OCI-LY7 (cell line): ENCODE results near the gene C5orf58. TPM values are rescaled to one million over a fixed set of nuclear protein-coding genes. Genes with fewer than 3 reads are reported as not detected.

ENCODE experiments used
- BruUV-seq: library from RNA; stranded (reverse); fragments of 400-500 nt; replicated peaks from 2 replicates; lab custom pipeline; 2021; lab: Mats Ljungman, UMichigan
- CTCF ChIA-PET: fragments of 300-600 bp; sonication (Branson Sonifier 250); formaldehyde crosslinking; loops from one replicate; lab custom pipeline; 2022; ENCODE audit warnings: antibody characterized with exemption; ENCODE audit not compliant: unreplicated experiment; lab: Charles Lee
- POLR2A ChIA-PET: fragments of 300-600 bp; sonication (Branson Sonifier 250); formaldehyde crosslinking; loops from one replicate; lab custom pipeline; 2022; ENCODE audit warnings: antibody characterized with exemption; lab: Charles Lee
- DNase-seq: peaks from one replicate; pipeline ENCODE4 v3.0.0-alpha.2; 2015; ENCODE audit warnings: low spot score
- H2AFZ ChIP-seq: fragments of 200-600 bp; sonication (generic), shearing (Covaris generic); 2 replicates; pipeline ENCODE4 v1.6.1; 2014; ENCODE audit warnings: mild to moderate bottlenecking, antibody characterized with exemption, low read length, moderate library complexity
- H3K27ac ChIP-seq: fragments of 200-600 bp; sonication (generic); 2 replicates; pipeline ENCODE4 v1.5.1; 2014; ENCODE audit warnings: mixed run types, low read depth, mild to moderate bottlenecking, moderate library complexity, low read length, inconsistent platforms; ENCODE audit not compliant: poor library complexity, severe bottlenecking
- H3K36me3 ChIP-seq: fragments of 200-600 bp; sonication (generic); 2 replicates; pipeline ENCODE4 v1.6.1; 2014; ENCODE audit warnings: mild to moderate bottlenecking, antibody characterized with exemption, low read length, moderate library complexity, mixed read lengths; ENCODE audit not compliant: insufficient read depth
- H3K4me1 ChIP-seq: fragments of 200-600 bp; sonication (generic); 2 replicates; pipeline ENCODE4 v1.5.1; 2014; ENCODE audit warnings: mild to moderate bottlenecking, low read length; ENCODE audit not compliant: insufficient read depth, poor library complexity, severe bottlenecking
- H3K4me2 ChIP-seq: fragments of 200-600 bp; sonication (generic); 2 replicates; pipeline ENCODE4 v1.6.1; 2014; ENCODE audit warnings: mild to moderate bottlenecking, low read length
- H3K4me3 ChIP-seq: fragments of 200-600 bp; sonication (generic); 2 replicates; pipeline ENCODE4 v1.5.1; 2014; ENCODE audit warnings: mild to moderate bottlenecking, low read depth, low read length; ENCODE audit not compliant: poor library complexity, severe bottlenecking
- H3K79me2 ChIP-seq: fragments of 200-600 bp; sonication (generic); 2 replicates; pipeline ENCODE4 v1.6.1; 2016; ENCODE audit warnings: low read depth, mild to moderate bottlenecking, low read length, moderate library complexity, mixed read lengths; ENCODE audit not compliant: insufficient read depth
- H3K9me2 ChIP-seq: fragments of 200-600 bp; sonication (generic); 2 replicates; pipeline ENCODE4 v1.6.1; 2016; ENCODE audit warnings: mild to moderate bottlenecking, low read length, mixed read lengths; ENCODE audit not compliant: insufficient read depth
- H3K9me3 ChIP-seq: fragments of 200-600 bp; sonication (generic); 2 replicates; pipeline ENCODE4 v1.6.1; 2014; ENCODE audit warnings: mild to moderate bottlenecking, mixed run types, low read length, mixed read lengths
- H4K20me1 ChIP-seq: fragments of 200-600 bp; sonication (generic); 2 replicates; pipeline ENCODE4 v1.6.1; 2014; ENCODE audit warnings: mild to moderate bottlenecking, antibody characterized with exemption, low read length, moderate library complexity, mixed read lengths; ENCODE audit not compliant: insufficient read depth
- CTCF ChIP-seq: fragments of 200-600 bp; sonication (generic); conservative IDR thresholded peaks from 2 replicates; pipeline ENCODE4 v1.5.1; 2014; ENCODE audit warnings: mild to moderate bottlenecking, antibody characterized with exemption, low read length, moderate library complexity, mixed read lengths
- EZH2phosphoT487 ChIP-seq: fragments of 200-600 bp; sonication (generic); IDR thresholded peaks from 2 replicates; pipeline ENCODE4 v1.6.1; 2018; ENCODE audit warnings: low read depth, borderline replicate concordance, mild to moderate bottlenecking, mixed run types, antibody characterized with exemption, low read length, moderate library complexity, mixed read lengths
- intact Hi-C: fragments of 100-400 bp; cut with micrococcal nuclease; formaldehyde crosslinking; loops from one replicate; pipeline ENCODE4 v1.10.0; 2022; ENCODE audit not compliant: unreplicated experiment
- total RNA-seq, 2 experiments: library from RNA; depleted of rRNA in 1 of 2; stranded (reverse); fragments of >200 nt in 1 of 2; shearing (Covaris generic) in 1 of 2; gene quantifications; 2 replicates each; pipeline ENCODE4 v1.2.3, GENCODE V29; 2014 to 2022

C5orf58 gene
- total RNA-seq, 2 experiments from 2014 or later = not detected

- Histone ChIP-seq H3K4me2 (no peak overlapping the region), H3K4me3 (no peak overlapping the region), H3K79me2 (no peaks in the 10 kb centered on the region), H3K4me1 (peaks cover 28% of the 10 kb centered on the region), H4K20me1 (no peaks in the 10 kb centered on the region), H2AFZ (no peak overlapping the region; the same call in 1 of the 2 replicates), H3K9me2 (no peaks in the 10 kb centered on the region), H3K27ac (no peak overlapping the region), H3K9me3 (no peaks in the 10 kb centered on the region), H3K36me3 (no peaks in the 10 kb centered on the region)
- CTCF ChIA-PET = no interaction called here
- no peak for DNase-seq
- POLR2A ChIA-PET = interaction anchor here (1.2 kb wide), 1 partner anchor 13 kb away, joined by 3 read pairs; no protein-coding TSS in a partner anchor
- no peak for TF ChIP-seq EZH2phosphoT487
- no peak for TF ChIP-seq CTCF
- intact Hi-C loops = no loop called here
- BruUV-seq = no TSS peak
Observed at GRCh38 chr5:170280011-170280493, 47.3 kb downstream of the C5orf58 start.

- intact Hi-C loops = no loop called here
- H3K4me3 ChIP-seq = no peak overlapping the region
- BruUV-seq = no TSS peak
- no peaks in the 10 kb centered on the region for H3K9me2 ChIP-seq
- ChIA-PET POLR2A (interaction anchor here (0.7 to 1.4 kb wide), 4 partner anchors 9 to 20 kb away, joined by 3 to 4 read pairs (median 4); partner anchors contain the start of gene LCP2), CTCF (interaction anchor here (0.7 kb wide), 1 partner anchor 64 kb away, joined by 4 read pairs; no protein-coding TSS in a partner anchor)
- no peak for DNase-seq
- no peaks in the 10 kb centered on the region for H3K9me3 ChIP-seq
- H3K36me3 ChIP-seq = no peaks in the 10 kb centered on the region
- H3K27ac ChIP-seq = no peak overlapping the region
- TF ChIP-seq CTCF = no peak
- no peak for TF ChIP-seq EZH2phosphoT487
- H4K20me1 ChIP-seq = no peaks in the 10 kb centered on the region
- H2AFZ ChIP-seq = no peak overlapping the region
- no peak overlapping the region for H3K4me2 ChIP-seq
- H3K79me2 ChIP-seq = no peaks in the 10 kb centered on the region
- H3K4me1 ChIP-seq = peaks cover 15% of the 10 kb centered on the region
Observed at GRCh38 chr5:170283296-170283695, 50.5 kb downstream of the C5orf58 start.

- CTCF ChIA-PET = no interaction called here
Observed at GRCh38 chr5:170284231-170284630, 51.4 kb downstream of the C5orf58 start.

More at GRCh38 chr5:170284231-170284630, 51.4 kb downstream of the C5orf58 start:
- H3K4me3 ChIP-seq = no peak overlapping the region
- H3K4me1 ChIP-seq = peaks cover 9% of the 10 kb centered on the region
- POLR2A ChIA-PET = interaction anchor here (0.7 kb wide), 1 partner anchor 83 kb away, joined by 3 read pairs; no protein-coding TSS in a partner anchor
- no peak overlapping the region for H2AFZ ChIP-seq
- no peaks in the 10 kb centered on the region for H3K79me2 ChIP-seq
- no TSS peak for BruUV-seq
- intact Hi-C loops = no loop called here
- no peak for DNase-seq
- no peaks in the 10 kb centered on the region for H4K20me1 ChIP-seq
- H3K36me3 ChIP-seq = no peaks in the 10 kb centered on the region
- TF ChIP-seq CTCF = no peak
- no peak for TF ChIP-seq EZH2phosphoT487
- H3K9me2 ChIP-seq = no peaks in the 10 kb centered on the region
- H3K4me2 ChIP-seq = no peak overlapping the region
- H3K27ac ChIP-seq = no peak overlapping the region
- H3K9me3 ChIP-seq = no peaks in the 10 kb centered on the region
